ENCODE data around the gene YAF2.

GRCh38 chr12:42261708-42262107 is 23.7 kb upstream of the YAF2 start:
- TF ChIP-seq POLR2AphosphoS5 (IDR thresholded peaks at IDR 0.05; ENCODE audit: low read depth) (no peak), CTCF (conservative IDR thresholded peaks at IDR 0.05; ENCODE audit: low read depth in 2 of 2) (no peak), REST (IDR thresholded peaks at IDR 0.05; ENCODE audit: unreplicated experiment) (no peak), EZH2 (IDR thresholded peaks at IDR 0.05; ENCODE audit: low read depth, unreplicated experiment) (no peak), ZNF331 (CRISPR knock-in tag; IDR thresholded peaks at IDR 0.05; ENCODE audit: low read depth) (no peak), EZH2phosphoT487 (IDR thresholded peaks at IDR 0.05; ENCODE audit: unreplicated experiment) (no peak), ZNF114 (CRISPR knock-in tag; IDR thresholded peaks at IDR 0.05) (no peak), ETS1 (IDR thresholded peaks at IDR 0.05) (no peak), JUNB (IDR thresholded peaks at IDR 0.05; ENCODE audit: unreplicated experiment) (no peak), CREB1 (CRISPR knock-in tag; IDR thresholded peaks at IDR 0.05; ENCODE audit: low read depth) (no peak), NANOG (IDR thresholded peaks at IDR 0.05; ENCODE audit: borderline replicate concordance) (no peak)
